ENCODE measurements around the gene RPL27. TPM values are rescaled to one million over a fixed set of nuclear protein-coding genes. Genes with fewer than 3 reads are reported as not detected.

RPL27 gene
- total RNA-seq, 4 donors from 2014 or later: 912 to 2,032 (median 1,085) TPM

- TF ChIP-seq CTCF (IDR thresholded peaks at IDR 0.05; ENCODE audit: low read depth): no peak
These were observed 41.4 kb downstream of the RPL27 start for GRCh38 chr17:43039646-43040045.

- TF ChIP-seq CTCF (IDR thresholded peaks at IDR 0.05; ENCODE audit: low read depth): no peak
These were observed 42.4 kb downstream of the RPL27 start for GRCh38 chr17:43040655-43041054.

- TF ChIP-seq CTCF (IDR thresholded peaks at IDR 0.05; ENCODE audit: low read depth): no peak
These were observed 43.9 kb downstream of the RPL27 start for GRCh38 chr17:43042025-43042628.

- TF ChIP-seq CTCF (IDR thresholded peaks at IDR 0.05; ENCODE audit: low read depth): no peak
These were observed 45.1 kb downstream of the RPL27 start for GRCh38 chr17:43043307-43043706.

GRCh38 chr17:43044024-43044423 lies 45.8 kb downstream of the RPL27 start:
- TF ChIP-seq CTCF (IDR thresholded peaks at IDR 0.05; ENCODE audit: low read depth): no peak

- no peak for TF ChIP-seq CTCF (IDR thresholded peaks at IDR 0.05; ENCODE audit: low read depth)
These were observed 53.8 kb downstream of the RPL27 start for GRCh38 chr17:43051969-43052368.

Small RNA genes within 50 kb of the gene (small RNA-seq; reads per million reads assigned to genes)
- not detected for gene AARSD1

Other genes starting within 250 kb of the RPL27 start
- 100 to 1,000 TPM in 3 of 4 donors, 10 to 100 TPM in 1; 66.9 to 160 (median 128) TPM for gene RAMP2, start 237.2 kb upstream of the RPL27 start, total RNA-seq
- 10 to 100 TPM; 40.1 to 53.4 (median 47.4) TPM for gene VPS25, start 225.0 kb upstream of the RPL27 start, total RNA-seq
- gene WNK4, start 217.8 kb upstream of the RPL27 start, total RNA-seq: under 1 TPM in 3 of 4 donors, not detected in 1; 0.16 to 0.85 (median 0.19) TPM
- 10 to 100 TPM; 51.8 to 76.6 (median 60.4) TPM for gene COA3, start 199.7 kb upstream of the RPL27 start, total RNA-seq
- under 1 TPM in 2 of 4 donors, not detected in 2; 0.44 to 0.68 TPM for gene CNTD1, start 199.6 kb upstream of the RPL27 start, total RNA-seq
- gene BECN1, start 174.1 kb upstream of the RPL27 start, total RNA-seq: 100 to 1,000 TPM in 3 of 4 donors, 10 to 100 TPM in 1; 85.3 to 129 (median 120) TPM
- gene PSME3, start 165.0 kb upstream of the RPL27 start, total RNA-seq: 10 to 100 TPM; 52.7 to 80.9 (median 60.1) TPM
- gene AOC2, start 153.8 kb upstream of the RPL27 start, total RNA-seq: 10 to 100 TPM in 1 of 4 donors, 1 to 10 TPM in 3; 4.1 to 15.0 (median 9.4) TPM
- gene AOC3, start 147.2 kb upstream of the RPL27 start, total RNA-seq: 100 to 1,000 TPM; 120 to 591 (median 262) TPM
- gene G6PC1, start 97.6 kb upstream of the RPL27 start, total RNA-seq: not detected
- 10 to 100 TPM; 18.4 to 38.2 (median 22.1) TPM for gene AARSD1, start 34.0 kb upstream of the RPL27 start, total RNA-seq
- gene PTGES3L, start 18.3 kb upstream of the RPL27 start, total RNA-seq: not detected
- gene RUNDC1, start 17.9 kb upstream of the RPL27 start, total RNA-seq: 10 to 100 TPM in 3 of 4 donors, 1 to 10 TPM in 1; 7.2 to 12.1 (median 10.5) TPM
- 10 to 100 TPM; 20.7 to 44.1 (median 24.8) TPM for gene IFI35, start 8.4 kb downstream of the RPL27 start, total RNA-seq
- gene VAT1, start 24.0 kb downstream of the RPL27 start, total RNA-seq: 100 to 1,000 TPM; 134 to 420 (median 367) TPM
- gene RND2, start 26.8 kb downstream of the RPL27 start, total RNA-seq: under 1 TPM; 0.17 to 0.49 (median 0.30) TPM
- gene BRCA1, start 126.9 kb downstream of the RPL27 start, total RNA-seq: 10 to 100 TPM in 1 of 4 donors, 1 to 10 TPM in 3; 2.4 to 10.9 (median 5.5) TPM
- 10 to 100 TPM; 66.4 to 92.0 (median 86.2) TPM for gene NBR1, start 172.8 kb downstream of the RPL27 start, total RNA-seq
- gene TMEM106A, start 213.5 kb downstream of the RPL27 start, total RNA-seq: 10 to 100 TPM; 12.6 to 19.6 (median 14.8) TPM
- gene CCDC200, start 230.2 kb downstream of the RPL27 start, total RNA-seq: not detected
- gene RNU2-1, start 235.6 kb downstream of the RPL27 start, total RNA-seq: not detected